PC-3 (cell line): ENCODE data around the gene DHX32.

Source experiments
- CTCF ChIP-seq: fragments of 300-600 bp; sonication (generic); conservative IDR thresholded peaks from 2 replicates; pipeline ENCODE4 v1.5.1; 2017; ENCODE audit warnings: antibody characterized with exemption, low read depth, mild to moderate bottlenecking, low read length
- EZH2 ChIP-seq: fragments of 300-600 bp; sonication (generic); IDR thresholded peaks from one replicate; pipeline ENCODE4 v1.6.1; 2017; ENCODE audit warnings: antibody characterized with exemption, mild to moderate bottlenecking, low read length; ENCODE audit not compliant: unreplicated experiment
- EZH2phosphoT487 ChIP-seq: fragments of 300-600 bp; sonication (generic); IDR thresholded peaks from 2 replicates; pipeline ENCODE4 v1.6.1; 2018; ENCODE audit warnings: mild to moderate bottlenecking, antibody characterized with exemption, low read length, borderline replicate concordance

GRCh38 chr10:125815764-125816163, 65.3 kb downstream of the DHX32 start:
- no peak for TF ChIP-seq CTCF
- TF ChIP-seq EZH2 = no peak
- no peak for TF ChIP-seq EZH2phosphoT487
